ENCODE results near the gene ZNF469. TPM values are rescaled to one million over a fixed set of nuclear protein-coding genes. Genes with fewer than 3 reads are reported as not detected.

The ZNF469 gene
- total and polyA plus RNA-seq, 2 of the 13 experiments (the other 11 are each of a cell fraction or from before 2014, with no cell fraction given), result not detected

- in situ Hi-C loops (cut with HindIII; ENCODE audit: extremely low pct_ligation_motif_present, low pct_unique_long_range_greater_than_20kb) (no loop called here), intact Hi-C loops (cut with micrococcal nuclease; ENCODE audit: unreplicated experiment) (no loop called here)
- Histone ChIP-seq H3K27ac (ENCODE audit: extremely low read length, insufficient read depth, low read length) (no peak overlapping the region), H4K20me1 (ENCODE audit: insufficient read depth, low read length) (no peaks in the 10 kb centered on the region), H3K27me3 (ENCODE audit: control insufficient read depth in 1 of 2, insufficient read depth in 2 of 2, low read length in 2 of 2) (peaks cover 7 to 19% of the 10 kb centered on the region in 2 experiments; a peak in 2 of 5 replicates), H3K4me2 (ENCODE audit: low read depth, low read length) (no peak overlapping the region), H3K4me3 (replicated peaks in 1 of 3; ENCODE audit: insufficient read depth in 1 of 3, low read depth in 2 of 3, low read length in 3 of 3) (no peak overlapping the region), H3K9ac (ENCODE audit: insufficient read depth, low read depth, low read length) (no peak overlapping the region), H3K4me1 (ENCODE audit: insufficient read depth, low read length) (no peaks in the 10 kb centered on the region), H3K36me3 (replicated peaks in 1 of 2; ENCODE audit: control insufficient read depth in 1 of 2, insufficient read depth in 2 of 2, low read length in 2 of 2) (no peaks in the 10 kb centered on the region), H2AFZ (ENCODE audit: low read length) (no peak overlapping the region), H3K9me3 (ENCODE audit: low read length) (peaks cover 14% of the 10 kb centered on the region), H3K79me2 (ENCODE audit: insufficient read depth, low read length) (no peaks in the 10 kb centered on the region)
- ChIA-PET CTCF (ENCODE audit: low intra/inter-chr PET ratio, low total read pairs) (no interaction called here), POLR2A (no interaction called here)
- WGBS (ENCODE audit: low lambda C conversion rate), result 56% methylated on average over 14 of the region's 14 CpGs
- no peak for ATAC-seq
- BruUV-seq (replicated peaks), result no TSS peak
- DNase-seq (ENCODE audit: low spot score), result no peak
- TF ChIP-seq ZNF768 (CRISPR knock-in tag; IDR thresholded peaks at IDR 0.05) (0 out of 2 replicates have a peak, but pooled peaks have one; percentile 24), ZBTB37 (CRISPR knock-in tag; IDR thresholded peaks at IDR 0.05) (no peak), CREB1 (IDR thresholded peaks at IDR 0.05) (peak; percentile 69), CREB1 (CRISPR knock-in tag; IDR thresholded peaks at IDR 0.05) (no peak)
- FAIRE-seq, result no peak
Measured at GRCh38 chr16:88369447-88370008, 13.2 kb upstream of the ZNF469 start.

- FAIRE-seq (no peak), ATAC-seq (no peak), DNase-seq (ENCODE audit: low spot score) (no peak)
- CTCF ChIA-PET (ENCODE audit: low intra/inter-chr PET ratio, low total read pairs), result no interaction called here
- peaks cover 12 to 26% of the 10 kb centered on the region in 2 experiments; a peak in 4 of 5 replicates for H3K27me3 ChIP-seq (ENCODE audit: control insufficient read depth in 1 of 2, insufficient read depth in 2 of 2, low read length in 2 of 2)
- no peaks in the 10 kb centered on the region for H3K4me1 ChIP-seq (ENCODE audit: insufficient read depth, low read length)
- in situ Hi-C loops (cut with HindIII; ENCODE audit: extremely low pct_ligation_motif_present, low pct_unique_long_range_greater_than_20kb), result no loop called here
- no peaks in the 10 kb centered on the region for H3K36me3 ChIP-seq (replicated peaks in 1 of 2; ENCODE audit: control insufficient read depth in 1 of 2, insufficient read depth in 2 of 2, low read length in 2 of 2)
- no peak overlapping the region for H2AFZ ChIP-seq (ENCODE audit: low read length)
- no peaks in the 10 kb centered on the region for H3K79me2 ChIP-seq (ENCODE audit: insufficient read depth, low read length)
- H4K20me1 ChIP-seq (ENCODE audit: insufficient read depth, low read length), result no peaks in the 10 kb centered on the region
- POLR2A ChIA-PET, result no interaction called here
- 33% methylated on average over 3 of the region's 15 CpGs for WGBS (ENCODE audit: low lambda C conversion rate)
- H3K4me2 ChIP-seq (ENCODE audit: low read depth, low read length), result no peak overlapping the region
- TF ChIP-seq IRX3 (CRISPR knock-in tag; IDR thresholded peaks at IDR 0.05; ENCODE audit: borderline replicate concordance, low read depth), result no peak
- peak; percentile 40 for TF ChIP-seq MNT (IDR thresholded peaks at IDR 0.05)
- TF ChIP-seq ZNF646 (CRISPR knock-in tag; IDR thresholded peaks at IDR 0.05), result no peak
- TF ChIP-seq ZFP36L1 (CRISPR knock-in tag; IDR thresholded peaks at IDR 0.05), result no peak
- H3K27ac ChIP-seq (ENCODE audit: extremely low read length, insufficient read depth, low read length), result no peak overlapping the region
- peaks cover 14% of the 10 kb centered on the region for H3K9me3 ChIP-seq (ENCODE audit: low read length)
- no peak overlapping the region for H3K4me3 ChIP-seq (replicated peaks in 1 of 3; ENCODE audit: insufficient read depth in 1 of 3, low read depth in 2 of 3, low read length in 3 of 3)
- no peak overlapping the region for H3K9ac ChIP-seq (ENCODE audit: insufficient read depth, low read depth, low read length)
- intact Hi-C loops (cut with micrococcal nuclease; ENCODE audit: unreplicated experiment), result no loop called here
- BruUV-seq (replicated peaks), result no TSS peak
Measured at GRCh38 chr16:88370365-88370764, 12.4 kb upstream of the ZNF469 start.
